Ovary (tissue), 9 donors: ENCODE results near the gene HMG20A. TPM values are rescaled to one million over a fixed set of nuclear protein-coding genes. Genes with fewer than 3 reads are reported as not detected.
"Not testable (repeated sequence)": the region's sequence is repeated elsewhere in the genome, so short reads cannot be mapped to it uniquely, and the experiment has no call there.

ENCODE experiments used
- DNase-seq, 5 donors: peaks; one replicate each; pipeline ENCODE4 v3.0.0-alpha.2; 2019 to 2020
- H3K27ac ChIP-seq, 2 donors: fragments of 200-600 bp; one replicate each; pipeline versions ENCODE4 v1.5.1 to v1.8.0; 2019 to 2022
- H3K27me3 ChIP-seq: fragments of 200-600 bp; one replicate; pipeline ENCODE4 v1.8.0; 2022
- H3K36me3 ChIP-seq: fragments of 200-600 bp; sonication (generic); one replicate; pipeline ENCODE4 v1.5.1; 2019
- H3K4me1 ChIP-seq: one replicate; pipeline ENCODE4 v1.8.1; 2013; ENCODE audit warnings: mild to moderate bottlenecking, moderate library complexity; ENCODE audit not compliant: insufficient read depth
- H3K4me3 ChIP-seq: fragments of 200-600 bp; sonication (generic); one replicate; pipeline ENCODE4 v1.5.1; 2017
- H3K9me3 ChIP-seq, 2 donors: fragments of 200-600 bp in 1 of 2; sonication (generic) in 1 of 2; one replicate each; pipeline versions ENCODE4 v1.5.1 to v1.8.1; 2013 to 2019; ENCODE audit warnings: mild to moderate bottlenecking in 1 of 2, moderate library complexity in 1 of 2
- CTCF ChIP-seq, 3 donors: fragments of 450-650 bp in 2 of 3; fragments of 200-600 bp in 1 of 3; IDR thresholded peaks; one replicate each; pipeline versions ENCODE4 v1.5.1 to v1.8.0; 2016 to 2022; ENCODE audit warnings: antibody characterized with exemption in 3 of 3, mild to moderate bottlenecking in 1 of 3
- EP300 ChIP-seq: sonication (generic); formaldehyde crosslinking; IDR thresholded peaks from one replicate; pipeline ENCODE4 v1.6.1; 2017; ENCODE audit warnings: antibody characterized with exemption
- POLR2A ChIP-seq: fragments of 450-650 bp; IDR thresholded peaks from one replicate; pipeline ENCODE4 v1.6.1; 2017; ENCODE audit warnings: antibody characterized with exemption, mild to moderate bottlenecking, moderate library complexity
- WGBS, 3 donors: extraction: QIAGEN DNeasy Blood & Tissue Kit in 1 of 3; methylation state at CpG; one replicate each; pipeline versions ENCODE4 v1.1.5 to v1.1.7; 2013 to 2017; 5-methylcytosine and 5-hydroxymethylcytosine counted together
- intact Hi-C, 4 donors: fragments of 100-400 bp; cut with DNase I; formaldehyde crosslinking; loops; one replicate each; pipeline versions ENCODE4 v1.11.0 to v1.15.1; 2022 to 2023
- polyA plus RNA-seq, 2 donors: library from polyadenylated mRNA; stranded (reverse); fragments of 200-250 nt in 1 of 2; fragments of 350-450 nt in 1 of 2; fragmentation: Illumina TruSeq in 1 of 2; extraction: RNeasy Lipid Tissue Mini Kit (QIAGEN cat#74804) in 1 of 2; gene quantifications; one replicate each; pipeline ENCODE4 v1.2.3, GENCODE V29; 2013 to 2014
- total RNA-seq, 7 donors: library from RNA; depleted of rRNA in 2 of 7; stranded (reverse); fragments of >200 nt in 2 of 7; fragmentation: NEBNext Ultra II Directional in 3 of 7; extraction: Animal tissue kit (Norgen Biotek cat#: 25700) in 3 of 7; gene quantifications; one replicate each; pipeline versions ENCODE4 v1.1.0 to v1.2.4, GENCODE V29; 2016 to 2023
- donor health status: DM: no; HTN: no; CAD: no; lungs with moderate emphysema.
- donor health status: DM: no; HTN: no; CAD: no.
- donor health status: Bipolar disorder and iron deficiency.
- donor health status: DM: yes; HTN: yes; CAD: no.
- donor health status: DM: no; HTN: no; CAD: no.
- donor health status: DM: yes; HTN: yes; CAD: no.

Gene HMG20A
- total and polyA plus RNA-seq, 9 donors, result 18.2 to 53.4 (median 34.9) TPM

DNA sequence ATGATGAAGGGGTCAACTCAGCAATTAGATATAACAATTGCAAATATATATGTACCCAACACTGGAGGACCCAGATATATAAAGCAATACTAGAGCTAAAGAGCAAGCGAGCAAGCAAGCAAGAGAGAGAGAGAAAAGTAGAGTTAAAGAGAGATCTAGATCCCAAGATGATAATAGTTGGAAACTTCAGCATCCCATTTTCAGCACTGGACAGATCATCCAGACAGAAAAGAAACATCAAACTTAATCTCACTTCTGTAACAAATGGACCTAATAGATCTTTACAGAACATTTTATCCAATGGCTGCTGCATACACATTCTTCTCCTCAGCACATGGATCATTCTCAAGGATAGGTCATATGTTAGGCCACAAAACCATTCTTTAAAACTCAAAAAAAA, 24.0 kb upstream of the HMG20A start:
- no peak for TF ChIP-seq EP300
- TF ChIP-seq CTCF (IDR thresholded peaks at IDR 0.05), result no peak
- TF ChIP-seq POLR2A, result no peak
- Histone ChIP-seq H3K36me3 (no peaks in the 10 kb centered on the region), H3K9me3 (no peaks in the 10 kb centered on the region), H3K27me3 (no peaks in the 10 kb centered on the region), H3K4me3 (no peak overlapping the region), H3K4me1 (no peaks in the 10 kb centered on the region), H3K27ac (no peak overlapping the region)
- intact Hi-C loops, result no loop called here
- no peak for DNase-seq
- 89 to 100% (median 98%) methylated on average over 1 of the region's 1 CpG for WGBS, 3 donors

DNA sequence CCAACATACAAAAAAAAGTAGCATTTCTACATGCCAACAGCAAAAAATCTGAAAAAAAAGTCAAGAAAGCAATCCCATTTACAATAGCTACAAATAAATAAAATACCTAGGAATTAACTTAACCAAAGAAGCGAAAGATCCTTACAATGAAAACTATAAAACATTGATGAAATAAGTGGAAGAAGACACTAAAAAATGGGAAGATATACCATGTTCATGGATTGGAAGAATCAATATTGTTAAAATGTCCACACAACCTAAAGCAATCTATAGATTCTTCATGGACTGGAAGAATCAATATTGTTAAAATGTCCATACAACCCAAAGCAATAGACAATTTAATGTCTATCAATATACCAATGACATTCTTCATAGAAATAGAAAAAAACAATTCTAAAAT, 21.8 kb upstream of the HMG20A start:
- Histone ChIP-seq H3K27ac (no peak overlapping the region), H3K4me1 (no peaks in the 10 kb centered on the region), H3K36me3 (no peaks in the 10 kb centered on the region), H3K9me3 (no peaks in the 10 kb centered on the region), H3K27me3 (no peaks in the 10 kb centered on the region), H3K4me3 (no peak overlapping the region)
- WGBS, 3 donors, result 97 to 100% (median 100%) methylated on average over 1 of the region's 1 CpG
- intact Hi-C loops, result no loop called here
- no peak for DNase-seq
- TF ChIP-seq CTCF (IDR thresholded peaks at IDR 0.05) (no peak), EP300 (no peak), POLR2A (no peak)

DNA sequence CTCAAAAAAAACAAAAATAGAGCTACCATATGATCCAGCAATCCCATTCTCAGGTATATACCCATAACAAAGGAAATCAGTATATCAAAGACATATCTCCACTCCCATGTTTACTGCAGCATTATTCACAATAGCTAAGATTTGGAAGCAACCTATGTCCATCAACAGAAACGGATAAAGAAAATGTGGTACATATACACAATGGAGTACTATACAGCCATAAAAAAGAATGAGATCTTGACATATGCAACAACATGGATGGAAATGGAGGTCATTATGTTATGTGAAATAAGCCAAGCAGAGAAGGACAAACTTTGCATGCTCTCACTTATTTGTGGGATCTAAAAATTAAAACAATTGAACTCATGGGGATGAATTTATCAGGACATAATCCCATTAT, 20.4 kb upstream of the HMG20A start:
- Histone ChIP-seq H3K27ac (no peak overlapping the region), H3K4me3 (no peak overlapping the region), H3K27me3 (no peaks in the 10 kb centered on the region), H3K36me3 (no peaks in the 10 kb centered on the region), H3K9me3 (no peaks in the 10 kb centered on the region), H3K4me1 (no peaks in the 10 kb centered on the region)
- whole genome bisulfite sequencing, 3 donors, result 98 to 100% (median 100%) methylated on average over 1 of the region's 1 CpG
- intact Hi-C loops, result no loop called here
- DNase-seq, result no peak
- TF ChIP-seq POLR2A, result no peak
- no peak for TF ChIP-seq EP300
- TF ChIP-seq CTCF (IDR thresholded peaks at IDR 0.05), result no peak

DNA sequence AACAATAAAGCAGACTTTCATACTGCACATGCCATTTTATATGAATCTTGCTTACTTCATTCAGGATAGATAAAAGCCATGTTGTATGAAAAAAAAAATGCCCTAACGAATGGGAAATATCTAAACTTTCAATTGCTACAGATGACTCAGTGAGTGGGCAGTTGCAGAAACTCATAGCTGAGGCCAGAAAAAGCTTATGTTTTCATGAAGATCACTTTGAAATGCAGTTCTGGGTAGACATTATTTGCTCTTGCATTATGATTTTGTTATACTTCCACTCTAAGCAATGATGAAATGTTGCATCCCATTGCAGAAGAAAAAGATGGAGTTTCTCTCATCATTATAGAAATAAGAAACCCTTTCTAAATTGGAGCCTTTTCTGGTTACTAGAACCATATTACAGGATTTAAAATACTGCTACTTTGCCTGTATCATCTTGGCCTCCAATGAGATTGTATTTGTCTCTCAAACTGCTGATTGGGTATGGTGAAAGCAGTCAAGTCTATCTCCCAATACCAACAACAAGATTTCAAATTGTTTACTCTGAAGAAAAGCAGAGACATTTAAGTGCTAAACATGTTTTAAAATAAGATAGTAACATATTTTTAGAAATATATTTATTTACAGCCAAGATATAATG, 17.8 kb upstream of the HMG20A start:
- Histone ChIP-seq H3K4me1 (no peaks in the 10 kb centered on the region), H3K9me3 (no peaks in the 10 kb centered on the region), H3K36me3 (no peaks in the 10 kb centered on the region), H3K27ac (no peak overlapping the region), H3K4me3 (no peak overlapping the region), H3K27me3 (no peaks in the 10 kb centered on the region)
- no peak for DNase-seq
- TF ChIP-seq EP300 (no peak), POLR2A (no peak), CTCF (IDR thresholded peaks at IDR 0.05) (no peak)
- intact Hi-C loops, result no loop called here
- WGBS, 3 donors, result 4 to 6% (median 5%) methylated on average over 1 of the region's 1 CpG

GRCh38 chr15:77406173-77406759, 14.4 kb upstream of the HMG20A start:
- H3K9me3 ChIP-seq, H3K4me3 ChIP-seq, H3K4me1 ChIP-seq, intact Hi-C loops, H3K27ac ChIP-seq, H3K27me3 ChIP-seq, DNase-seq, H3K36me3 ChIP-seq: not testable (repeated sequence)
- WGBS, 3 donors, result 92 to 95% (median 94%) methylated on average over 1 of the region's 1 CpG
